Upper lobe of left lung (tissue), 4 donors: Measurements from ENCODE around the gene DUOXA1.

ENCODE experiments used
- POLR2A ChIP-seq, 4 donors: fragments of 450-650 bp; IDR thresholded peaks; one replicate each; pipeline ENCODE4 v1.5.1; 2016 to 2017; ENCODE audit warnings: antibody characterized with exemption in 4 of 4, mild to moderate bottlenecking in 2 of 4
- POLR2AphosphoS5 ChIP-seq, 2 donors: sonication (generic); formaldehyde crosslinking; IDR thresholded peaks; one replicate each; pipeline ENCODE4 v1.5.1; 2017; ENCODE audit warnings: antibody characterized with exemption in 2 of 2
- TF ChIP-seq, protein P1 (sequence below), 6 experiments: fragments of 450-650 bp in 4 of 6; fragments of 200-600 bp in 2 of 6; sonication (generic) in 2 of 6; IDR thresholded peaks; one replicate each; pipeline ENCODE4 v1.5.1; 2016 to 2019; ENCODE audit warnings: antibody characterized with exemption in 6 of 6

DNA sequence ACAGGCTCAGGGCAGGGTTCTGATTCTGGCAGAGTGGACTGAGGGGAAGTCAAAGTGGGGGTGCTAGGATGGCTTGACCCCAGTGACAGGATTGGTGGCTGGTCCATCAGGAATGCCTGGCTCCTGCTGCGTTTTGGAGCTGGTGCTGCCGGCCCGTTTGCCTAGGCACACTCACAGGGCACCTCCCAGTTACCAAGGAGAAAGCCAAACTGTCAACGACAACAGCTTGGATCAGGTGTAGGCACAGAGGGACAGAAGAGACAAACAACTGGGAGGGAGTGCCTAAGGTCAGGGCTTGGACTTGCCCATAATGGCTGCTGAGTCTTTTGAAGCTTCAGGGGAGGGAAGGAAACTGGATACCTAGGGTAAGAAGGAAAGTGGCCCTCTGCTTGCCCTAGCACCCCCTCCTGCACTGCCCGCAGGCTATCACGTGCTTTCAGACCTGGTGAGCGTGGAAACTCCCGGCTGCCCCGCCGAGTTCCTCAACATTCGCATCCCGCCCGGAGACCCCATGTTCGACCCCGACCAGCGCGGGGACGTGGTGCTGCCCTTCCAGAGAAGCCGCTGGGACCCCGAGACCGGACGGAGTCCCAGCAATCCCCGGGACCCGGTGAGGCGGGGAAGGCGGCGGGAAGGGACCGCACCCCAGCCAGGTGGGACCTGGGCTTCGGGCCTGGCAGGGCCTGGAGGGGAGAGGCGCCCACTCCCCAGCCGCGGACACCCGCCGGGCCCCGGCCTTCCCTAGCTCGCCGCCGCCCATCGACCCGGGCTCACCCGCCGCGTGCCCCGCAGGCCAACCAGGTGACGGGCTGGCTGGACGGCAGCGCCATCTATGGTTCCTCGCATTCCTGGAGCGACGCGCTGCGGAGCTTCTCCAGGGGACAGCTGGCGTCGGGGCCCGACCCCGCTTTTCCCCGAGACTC, 5.3 kb upstream of the DUOXA1 start:
- TF ChIP-seq, protein P1, sequence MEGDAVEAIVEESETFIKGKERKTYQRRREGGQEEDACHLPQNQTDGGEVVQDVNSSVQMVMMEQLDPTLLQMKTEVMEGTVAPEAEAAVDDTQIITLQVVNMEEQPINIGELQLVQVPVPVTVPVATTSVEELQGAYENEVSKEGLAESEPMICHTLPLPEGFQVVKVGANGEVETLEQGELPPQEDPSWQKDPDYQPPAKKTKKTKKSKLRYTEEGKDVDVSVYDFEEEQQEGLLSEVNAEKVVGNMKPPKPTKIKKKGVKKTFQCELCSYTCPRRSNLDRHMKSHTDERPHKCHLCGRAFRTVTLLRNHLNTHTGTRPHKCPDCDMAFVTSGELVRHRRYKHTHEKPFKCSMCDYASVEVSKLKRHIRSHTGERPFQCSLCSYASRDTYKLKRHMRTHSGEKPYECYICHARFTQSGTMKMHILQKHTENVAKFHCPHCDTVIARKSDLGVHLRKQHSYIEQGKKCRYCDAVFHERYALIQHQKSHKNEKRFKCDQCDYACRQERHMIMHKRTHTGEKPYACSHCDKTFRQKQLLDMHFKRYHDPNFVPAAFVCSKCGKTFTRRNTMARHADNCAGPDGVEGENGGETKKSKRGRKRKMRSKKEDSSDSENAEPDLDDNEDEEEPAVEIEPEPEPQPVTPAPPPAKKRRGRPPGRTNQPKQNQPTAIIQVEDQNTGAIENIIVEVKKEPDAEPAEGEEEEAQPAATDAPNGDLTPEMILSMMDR (IDR thresholded peaks at IDR 0.05) = no peak
- TF ChIP-seq POLR2A (IDR thresholded peaks at IDR 0.05) (peak in 1 of 4 donors; percentile 33), POLR2AphosphoS5 (IDR thresholded peaks at IDR 0.05) (no peak)
